IMR-90 (cell line): ENCODE data around the gene CEP68. TPM values are rescaled to one million over a fixed set of nuclear protein-coding genes. Genes with fewer than 3 reads are reported as not detected.

ENCODE experiments used
- ATAC-seq: fragments of 200-7000 bp; cut with Tn5 transposase; 2 replicates; pipeline ENCODE4 v1.9.1; 2020; ENCODE audit warnings: low read depth, mild to moderate bottlenecking, moderate library complexity
- BruUV-seq: library from RNA; stranded (reverse); fragments of 400-500 nt; replicated peaks from 2 replicates; lab custom pipeline; 2021; lab: Mats Ljungman, UMichigan
- CTCF ChIA-PET: fragments of 300-600 bp; formaldehyde crosslinking; extraction: SDS; loops from one replicate; lab custom pipeline; 2021; ENCODE audit warnings: antibody characterized with exemption; lab: Yijun Ruan, JAX
- POLR2A ChIA-PET: fragments of 300-600 bp; sonication (Branson Sonifier 250); formaldehyde crosslinking; loops from one replicate; lab custom pipeline; 2022; ENCODE audit warnings: antibody characterized with exemption; ENCODE audit not compliant: unreplicated experiment; lab: Charles Lee
- DNase-seq: peaks from one replicate; pipeline ENCODE4 v3.0.0; 2013
- H2AFZ ChIP-seq: replicated peaks from 2 replicates; pipeline ENCODE3; 2013; ENCODE audit warnings: low read length, mild to moderate bottlenecking; ENCODE audit not compliant: poor library complexity
- H2AK5ac ChIP-seq: 2 replicates; pipeline ENCODE4 v1.6.1; 2013; ENCODE audit warnings: low read depth, low read length, inconsistent platforms
- H2AK9ac ChIP-seq: replicated peaks from 2 replicates; pipeline ENCODE3; 2013; ENCODE audit warnings: mild to moderate bottlenecking, low read depth, low read length, moderate library complexity; ENCODE audit not compliant: poor library complexity
- H2BK120ac ChIP-seq: 2 replicates; pipeline ENCODE4 v1.6.1; 2013; ENCODE audit warnings: low read depth, low read length, inconsistent platforms
- H2BK15ac ChIP-seq: 3 replicates; pipeline ENCODE4 v1.6.1; 2013; ENCODE audit warnings: low read depth, low read length, inconsistent platforms
- H2BK20ac ChIP-seq: 2 replicates; pipeline ENCODE4 v1.6.1; 2013; ENCODE audit warnings: low read depth, mild to moderate bottlenecking, inconsistent platforms, low read length, moderate library complexity
- H2BK5ac ChIP-seq: 2 replicates; pipeline ENCODE4 v1.6.1; 2013; ENCODE audit warnings: mild to moderate bottlenecking, low read depth, low read length, inconsistent platforms; ENCODE audit not compliant: poor library complexity, severe bottlenecking
- H3K14ac ChIP-seq: replicated peaks from 2 replicates; pipeline ENCODE4 v1.6.1; 2013; ENCODE audit warnings: low read depth, low read length, inconsistent platforms
- H3K18ac ChIP-seq: 2 replicates; pipeline ENCODE4 v1.6.1; 2013; ENCODE audit warnings: low read depth, low read length, control low read depth
- H3K23ac ChIP-seq: 2 replicates; pipeline ENCODE4 v1.6.1; 2013; ENCODE audit warnings: low read depth, low read length, inconsistent platforms
- H3K27ac ChIP-seq: 2 replicates; pipeline ENCODE4 v1.5.1; 2013; ENCODE audit warnings: mild to moderate bottlenecking, control low read depth, low read length; ENCODE audit not compliant: insufficient read depth
- H3K27me3 ChIP-seq: 2 replicates; pipeline ENCODE4 v1.6.1; 2013; ENCODE audit warnings: low read length; ENCODE audit not compliant: control insufficient read depth, insufficient read depth
- H3K36me3 ChIP-seq: 2 replicates; pipeline ENCODE4 v1.6.1; 2013; ENCODE audit warnings: low read length, mixed read lengths; ENCODE audit not compliant: control insufficient read depth, insufficient read depth
- H3K4ac ChIP-seq: 2 replicates; pipeline ENCODE4 v1.6.1; 2013; ENCODE audit warnings: low read depth, low read length, inconsistent platforms
- H3K4me1 ChIP-seq: 2 replicates; pipeline ENCODE4 v1.6.1; 2013; ENCODE audit warnings: low read length, mixed read lengths; ENCODE audit not compliant: control insufficient read depth, insufficient read depth
- H3K4me2 ChIP-seq: 2 replicates; pipeline ENCODE4 v1.6.1; 2013; ENCODE audit warnings: low read depth, mild to moderate bottlenecking, control low read depth, low read length, moderate library complexity
- H3K4me3 ChIP-seq: 2 replicates; pipeline ENCODE4 v1.5.1; 2013; ENCODE audit warnings: low read depth, mild to moderate bottlenecking, control low read depth, low read length, moderate library complexity; ENCODE audit not compliant: insufficient read depth
- H3K56ac ChIP-seq: 2 replicates; pipeline ENCODE4 v1.6.1; 2013; ENCODE audit warnings: low read length, inconsistent platforms; ENCODE audit not compliant: insufficient read depth; ENCODE audit errors: extremely low read depth
- H3K79me1 ChIP-seq, 2 experiments: 2 replicates each; pipeline ENCODE4 v1.6.1; 2013; ENCODE audit warnings: low read length in 2 of 2, inconsistent platforms in 1 of 2, low read depth in 1 of 2
- H3K9ac ChIP-seq: 2 replicates; pipeline ENCODE4 v1.6.1; 2013; ENCODE audit warnings: low read depth, low read length, control low read depth
- H3K9me1 ChIP-seq: 2 replicates; pipeline ENCODE4 v1.6.1; 2013; ENCODE audit warnings: low read length, inconsistent platforms; ENCODE audit not compliant: insufficient read depth
- H3K9me3 ChIP-seq: 2 replicates; pipeline ENCODE4 v1.6.1; 2013; ENCODE audit warnings: low read length; ENCODE audit not compliant: control insufficient read depth, insufficient read depth
- H4K20me1 ChIP-seq: 2 replicates; pipeline ENCODE4 v1.6.1; 2013; ENCODE audit warnings: low read length, inconsistent platforms; ENCODE audit not compliant: insufficient read depth
- H4K5ac ChIP-seq: 2 replicates; pipeline ENCODE4 v1.6.1; 2013; ENCODE audit warnings: mild to moderate bottlenecking, low read depth, low read length, control low read depth
- H4K8ac ChIP-seq, 2 experiments: 2 replicates each; pipeline ENCODE4 v1.6.1; 2013; ENCODE audit warnings: low read depth in 2 of 2, low read length in 2 of 2, control low read depth in 1 of 2, inconsistent platforms in 1 of 2
- H4K91ac ChIP-seq: 2 replicates; pipeline ENCODE4 v1.6.1; 2013; ENCODE audit warnings: low read depth, low read length, inconsistent platforms; ENCODE audit not compliant: insufficient read depth
- BHLHE40 ChIP-seq: fragments of 150-350 bp; IDR thresholded peaks from 2 replicates; pipeline ENCODE4 v1.6.1; 2016; ENCODE audit warnings: mild to moderate bottlenecking, low read depth, low read length
- CEBPB ChIP-seq: IDR thresholded peaks from 2 replicates; pipeline ENCODE4 v1.6.1; 2012; ENCODE audit warnings: low read depth, low read length, improper control_type of control experiment
- CHD1 ChIP-seq: IDR thresholded peaks from 2 replicates; pipeline ENCODE4 v1.6.1; 2012; ENCODE audit warnings: low read depth, low read length, improper control_type of control experiment
- FOS ChIP-seq: fragments of 150-350 bp; IDR thresholded peaks from 2 replicates; pipeline ENCODE4 v1.6.1; 2016; ENCODE audit warnings: low read depth, low read length
- MAFK ChIP-seq: IDR thresholded peaks from 2 replicates; pipeline ENCODE4 v1.6.1; 2012; ENCODE audit warnings: low read depth, low read length, improper control_type of control experiment
- MXI1 ChIP-seq: IDR thresholded peaks from 2 replicates; pipeline ENCODE4 v1.6.1; 2012; ENCODE audit warnings: low read depth, mild to moderate bottlenecking, low read length, moderate library complexity, borderline replicate concordance
- NFE2L2 ChIP-seq: fragments of 150-350 bp; IDR thresholded peaks from 2 replicates; pipeline ENCODE4 v1.6.1; 2016; ENCODE audit warnings: low read depth, mild to moderate bottlenecking, low read length
- RAD21 ChIP-seq: IDR thresholded peaks from 2 replicates; pipeline ENCODE4 v1.6.1; 2012; ENCODE audit warnings: low read length, improper control_type of control experiment
- RCOR1 ChIP-seq: IDR thresholded peaks from 2 replicates; pipeline ENCODE4 v1.6.1; 2012; ENCODE audit warnings: mild to moderate bottlenecking, low read length, improper control_type of control experiment; ENCODE audit not compliant: insufficient replicate concordance
- RFX5 ChIP-seq: IDR thresholded peaks from 2 replicates; pipeline ENCODE4 v1.8.0; 2012; ENCODE audit warnings: low read depth, mild to moderate bottlenecking, low read length, moderate library complexity
- SMC3 ChIP-seq: fragments of 150-350 bp; IDR thresholded peaks from 2 replicates; pipeline ENCODE4 v1.6.1; 2016; ENCODE audit warnings: low read depth, mild to moderate bottlenecking, antibody characterized with exemption, low read length, moderate library complexity
- WGBS, 2 experiments: methylation state at CpG; one replicate each; pipeline versions ENCODE4 v1.1.5 to v1.1.7; 2013; ENCODE audit warnings: missing lambda C conversion rate in 2 of 2; ENCODE audit not compliant: insufficient read length in 1 of 2; ENCODE audit errors: extremely low coverage in 2 of 2; 5-methylcytosine and 5-hydroxymethylcytosine counted together
- dilution Hi-C: fragments of 300-500 bp; cut with HindIII; formaldehyde crosslinking; loops from one replicate; pipeline ENCODE4 v1.14.3; 2018; ENCODE audit warnings: low sequenced_read_pairs; ENCODE audit not compliant: unreplicated experiment
- in situ Hi-C: fragments of 300-500 bp; cut with MboI; formaldehyde crosslinking; loops from 3 replicates; pipeline ENCODE4 v1.14.3; 2019; ENCODE audit warnings: low sequenced_read_pairs, inconsistent platforms, mixed read lengths
- intact Hi-C: fragments of 100-400 bp; cut with micrococcal nuclease; formaldehyde crosslinking; loops from 2 replicates; pipeline ENCODE4 v1.10.0; 2022
- polyA plus RNA-seq, 3 experiments: library from polyadenylated mRNA; depleted of rRNA; stranded (reverse); fragments of >200 nt; gene quantifications; 2 replicates each; pipeline ENCODE4 v1.2.3, GENCODE V29; 2012; ENCODE audit warnings: low replicate concordance in 1 of 3
- total RNA-seq: library from RNA; depleted of rRNA; stranded (reverse); fragments of >200 nt; gene quantifications from 2 replicates; pipeline ENCODE4 v1.2.3, GENCODE V29; 2012
- TF ChIP-seq, protein P1 (sequence below): conservative IDR thresholded peaks from 2 replicates; pipeline ENCODE4 v1.5.1; 2012; ENCODE audit warnings: mild to moderate bottlenecking, low read depth, low read length, improper control_type of control experiment
- TF ChIP-seq, protein P2 (sequence below): fragments of 150-350 bp; IDR thresholded peaks from 2 replicates; pipeline ENCODE4 v1.6.1; 2017; ENCODE audit warnings: mild to moderate bottlenecking, antibody characterized with exemption, low read length, low read depth
- TF ChIP-seq, protein P3 (sequence below): fragments of 150-350 bp; IDR thresholded peaks from 2 replicates; pipeline ENCODE4 v1.6.1; 2016; ENCODE audit warnings: low read depth, mild to moderate bottlenecking, low read length, moderate library complexity, borderline replicate concordance

CEP68 gene
- total and polyA plus RNA-seq, 2 of the 4 experiments (the other 2 are of a cell fraction) = 5.5 to 5.6 TPM

DNA sequence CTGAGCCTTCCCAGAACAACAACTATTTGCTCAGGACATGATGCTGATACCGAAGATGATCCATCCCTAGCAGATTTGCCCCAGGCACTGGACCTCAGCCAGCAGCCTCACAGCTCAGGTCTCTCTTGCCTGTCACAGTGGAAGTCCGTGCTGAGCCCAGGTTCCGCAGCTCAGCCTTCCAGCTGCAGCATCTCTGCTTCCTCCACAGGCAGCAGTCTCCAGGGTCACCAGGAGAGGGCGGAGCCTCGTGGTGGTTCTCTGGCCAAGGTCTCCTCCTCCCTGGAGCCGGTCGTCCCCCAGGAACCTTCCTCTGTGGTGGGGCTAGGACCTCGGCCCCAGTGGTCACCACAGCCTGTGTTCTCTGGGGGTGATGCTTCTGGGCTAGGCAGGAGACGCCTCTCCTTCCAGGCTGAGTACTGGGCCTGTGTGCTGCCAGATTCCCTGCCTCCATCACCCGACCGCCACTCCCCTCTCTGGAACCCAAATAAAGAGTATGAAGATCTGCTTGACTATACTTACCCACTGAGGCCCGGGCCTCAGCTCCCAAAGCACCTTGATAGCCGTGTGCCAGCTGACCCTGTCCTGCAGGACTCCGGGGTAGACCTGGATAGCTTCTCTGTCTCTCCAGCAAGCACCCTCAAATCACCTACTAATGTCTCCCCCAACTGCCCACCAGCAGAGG lies 15.4 kb downstream of the CEP68 start:
- Histone ChIP-seq H3K79me1 (peaks cover 26 to 84% of the 10 kb centered on the region in 2 experiments), H3K36me3 (peaks cover 42% of the 10 kb centered on the region), H4K20me1 (peaks cover 36% of the 10 kb centered on the region), H4K91ac (no peak overlapping the region), H2BK120ac (no peak overlapping the region), H3K27ac (no peak overlapping the region; the same call in 1 of the 2 replicates), H3K4me3 (no peak overlapping the region), H3K27me3 (no peaks in the 10 kb centered on the region), H2AFZ (no peak overlapping the region), H3K4me2 (no peak overlapping the region), H3K18ac (no peak overlapping the region), H2BK15ac (no peak overlapping the region), H2AK5ac (0 out of 2 replicates have a peak overlapping the region, but pooled peaks have one; percentile 27), H3K9me1 (peaks cover 38% of the 10 kb centered on the region), H3K9me3 (no peaks in the 10 kb centered on the region), H2BK20ac (no peak overlapping the region), H3K4ac (no peak overlapping the region), H3K9ac (no peak overlapping the region; the same call in 1 of the 2 replicates), H4K5ac (no peak overlapping the region), H3K14ac (no peak overlapping the region), H3K4me1 (peaks cover 32% of the 10 kb centered on the region), H2BK5ac (no peak overlapping the region), H3K23ac (no peak overlapping the region), H3K56ac (no peak overlapping the region), H4K8ac (no peak overlapping the region), H2AK9ac (no peak overlapping the region)
- no peak for TF ChIP-seq RCOR1
- no peak for TF ChIP-seq SMC3
- no peak for TF ChIP-seq CEBPB
- no peak for TF ChIP-seq MAFK
- TF ChIP-seq, protein P1, sequence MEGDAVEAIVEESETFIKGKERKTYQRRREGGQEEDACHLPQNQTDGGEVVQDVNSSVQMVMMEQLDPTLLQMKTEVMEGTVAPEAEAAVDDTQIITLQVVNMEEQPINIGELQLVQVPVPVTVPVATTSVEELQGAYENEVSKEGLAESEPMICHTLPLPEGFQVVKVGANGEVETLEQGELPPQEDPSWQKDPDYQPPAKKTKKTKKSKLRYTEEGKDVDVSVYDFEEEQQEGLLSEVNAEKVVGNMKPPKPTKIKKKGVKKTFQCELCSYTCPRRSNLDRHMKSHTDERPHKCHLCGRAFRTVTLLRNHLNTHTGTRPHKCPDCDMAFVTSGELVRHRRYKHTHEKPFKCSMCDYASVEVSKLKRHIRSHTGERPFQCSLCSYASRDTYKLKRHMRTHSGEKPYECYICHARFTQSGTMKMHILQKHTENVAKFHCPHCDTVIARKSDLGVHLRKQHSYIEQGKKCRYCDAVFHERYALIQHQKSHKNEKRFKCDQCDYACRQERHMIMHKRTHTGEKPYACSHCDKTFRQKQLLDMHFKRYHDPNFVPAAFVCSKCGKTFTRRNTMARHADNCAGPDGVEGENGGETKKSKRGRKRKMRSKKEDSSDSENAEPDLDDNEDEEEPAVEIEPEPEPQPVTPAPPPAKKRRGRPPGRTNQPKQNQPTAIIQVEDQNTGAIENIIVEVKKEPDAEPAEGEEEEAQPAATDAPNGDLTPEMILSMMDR = peak; percentile 19; the same call in 1 of the 2 replicates
- TF ChIP-seq RAD21 = peak; percentile 14; the same call in 1 of the 2 replicates
- no peak for TF ChIP-seq RFX5
- TF ChIP-seq, protein P2, sequence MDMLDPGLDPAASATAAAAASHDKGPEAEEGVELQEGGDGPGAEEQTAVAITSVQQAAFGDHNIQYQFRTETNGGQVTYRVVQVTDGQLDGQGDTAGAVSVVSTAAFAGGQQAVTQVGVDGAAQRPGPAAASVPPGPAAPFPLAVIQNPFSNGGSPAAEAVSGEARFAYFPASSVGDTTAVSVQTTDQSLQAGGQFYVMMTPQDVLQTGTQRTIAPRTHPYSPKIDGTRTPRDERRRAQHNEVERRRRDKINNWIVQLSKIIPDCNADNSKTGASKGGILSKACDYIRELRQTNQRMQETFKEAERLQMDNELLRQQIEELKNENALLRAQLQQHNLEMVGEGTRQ = no peak
- TF ChIP-seq MXI1 = no peak
- no peak for TF ChIP-seq BHLHE40
- TF ChIP-seq FOS = no peak
- TF ChIP-seq, protein P3, sequence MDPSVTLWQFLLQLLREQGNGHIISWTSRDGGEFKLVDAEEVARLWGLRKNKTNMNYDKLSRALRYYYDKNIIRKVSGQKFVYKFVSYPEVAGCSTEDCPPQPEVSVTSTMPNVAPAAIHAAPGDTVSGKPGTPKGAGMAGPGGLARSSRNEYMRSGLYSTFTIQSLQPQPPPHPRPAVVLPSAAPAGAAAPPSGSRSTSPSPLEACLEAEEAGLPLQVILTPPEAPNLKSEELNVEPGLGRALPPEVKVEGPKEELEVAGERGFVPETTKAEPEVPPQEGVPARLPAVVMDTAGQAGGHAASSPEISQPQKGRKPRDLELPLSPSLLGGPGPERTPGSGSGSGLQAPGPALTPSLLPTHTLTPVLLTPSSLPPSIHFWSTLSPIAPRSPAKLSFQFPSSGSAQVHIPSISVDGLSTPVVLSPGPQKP = no peak
- no peak for TF ChIP-seq CHD1
- TF ChIP-seq NFE2L2 = no peak
- ChIA-PET POLR2A (no interaction called here), CTCF (interaction anchor here (1.8 kb wide), 1 partner anchor 115 kb away, joined by 6 read pairs; no protein-coding TSS in a partner anchor)
- intact Hi-C loops = no loop called here
- ATAC-seq (no peak), DNase-seq (no peak)
- no TSS peak for BruUV-seq
- dilution Hi-C loops = no loop called here
- 81% methylated on average over 4 of the region's 14 CpGs; no CpG with 5 or more reads in 1 of the 2 experiments for WGBS, 2 experiments
- in situ Hi-C loops = loop anchor here (25.0 kb wide), 1 partner anchor 491 kb away; no protein-coding TSS in a partner anchor
